T-helper 17 cell (primary cell): Measurements from ENCODE around the gene RNF149. TPM values are rescaled to one million over a fixed set of nuclear protein-coding genes. Genes with fewer than 3 reads are reported as not detected.
A peak's percentile ranks its signal among the peaks of the same experiment; 100 is the strongest.

ENCODE experiments used
- ATAC-seq: fragments of 150-1000 bp; cut with Tn5 transposase; 2 replicates; pipeline ENCODE4 v1.10.0; 2021; ENCODE audit warnings: mild to moderate bottlenecking, moderate library complexity
- DNase-seq, 3 donors: peaks; one replicate each; pipeline versions ENCODE4 v3.0.0 to v3.0.0-alpha.2; 2020 to 2021
- H3K9me3 ChIP-seq: one replicate; pipeline ENCODE4 v1.7.0; 2013; ENCODE audit warnings: low read length, mild to moderate bottlenecking; ENCODE audit not compliant: control insufficient read depth, poor library complexity, severe bottlenecking
- H3K27ac Mint-ChIP-seq: one replicate; pipeline ENCODE4 v1.8.0; 2022; ENCODE audit warnings: mild to moderate bottlenecking, moderate library complexity, mixed read lengths
- H3K27me3 Mint-ChIP-seq: one replicate; pipeline ENCODE4 v1.8.0; 2022; ENCODE audit warnings: mixed read lengths
- H3K36me3 Mint-ChIP-seq: one replicate; pipeline ENCODE4 v1.8.0; 2022; ENCODE audit warnings: low read depth, mixed read lengths
- H3K4me1 Mint-ChIP-seq: one replicate; pipeline ENCODE4 v1.8.0; 2022; ENCODE audit warnings: mild to moderate bottlenecking, mixed read lengths
- H3K4me3 Mint-ChIP-seq: one replicate; pipeline ENCODE4 v1.8.0; 2022; ENCODE audit warnings: mild to moderate bottlenecking, moderate library complexity, mixed read lengths
- total RNA-seq, 4 donors: library from RNA in 2 of 4; stranded (reverse) in 2 of 4; gene quantifications; one replicate each; pipeline ENCODE4 v1.2.3 and lab custom pipeline; 2022 to 2026

Gene RNF149
- total RNA-seq, 2 donors from 2014 or later: 180 to 185 TPM

DNA sequence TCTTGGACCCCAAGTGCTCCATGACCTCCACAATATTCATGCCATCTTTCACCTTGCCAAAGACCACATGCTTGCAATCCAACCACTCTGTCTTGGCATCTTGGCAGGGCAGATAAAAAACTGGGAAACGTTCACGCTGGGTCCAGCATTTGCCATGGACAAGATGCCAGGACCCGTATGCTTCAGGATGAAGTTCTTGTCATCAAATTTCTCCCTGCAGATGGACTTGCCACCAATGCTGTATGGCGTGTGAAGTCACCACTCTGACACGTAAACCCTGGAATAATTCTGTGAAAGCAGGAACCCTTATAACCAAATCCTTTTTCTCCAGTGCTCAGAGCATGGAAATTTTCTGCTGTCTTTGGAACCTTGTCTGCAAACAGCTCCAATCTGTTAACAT, 34.4 kb downstream of the RNF149 start:
- H3K27ac Mint-ChIP-seq: peak overlapping the region; percentile 76
- no peaks in the 10 kb centered on the region for H3K9me3 ChIP-seq

GRCh38 chr2:101273056-101273455, 35.4 kb downstream of the RNF149 start:
- ATAC-seq (no peak), DNase-seq (no peak)
- Mint-ChIP-seq H3K27me3 (no peaks in the 10 kb centered on the region), H3K27ac (peak overlapping the region; percentile 76), H3K4me1 (peaks cover 21% of the 10 kb centered on the region), H3K4me3 (no peak overlapping the region), H3K36me3 (no peaks in the 10 kb centered on the region)
- H3K9me3 ChIP-seq: no peaks in the 10 kb centered on the region

More for the DNA sequence above, 34.4 kb downstream of the RNF149 start:
- Mint-ChIP-seq H3K27me3 (no peaks in the 10 kb centered on the region), H3K4me1 (peaks cover 21% of the 10 kb centered on the region), H3K4me3 (no peak overlapping the region), H3K36me3 (no peaks in the 10 kb centered on the region)
- ATAC-seq (no peak), DNase-seq (no peak)

DNA sequence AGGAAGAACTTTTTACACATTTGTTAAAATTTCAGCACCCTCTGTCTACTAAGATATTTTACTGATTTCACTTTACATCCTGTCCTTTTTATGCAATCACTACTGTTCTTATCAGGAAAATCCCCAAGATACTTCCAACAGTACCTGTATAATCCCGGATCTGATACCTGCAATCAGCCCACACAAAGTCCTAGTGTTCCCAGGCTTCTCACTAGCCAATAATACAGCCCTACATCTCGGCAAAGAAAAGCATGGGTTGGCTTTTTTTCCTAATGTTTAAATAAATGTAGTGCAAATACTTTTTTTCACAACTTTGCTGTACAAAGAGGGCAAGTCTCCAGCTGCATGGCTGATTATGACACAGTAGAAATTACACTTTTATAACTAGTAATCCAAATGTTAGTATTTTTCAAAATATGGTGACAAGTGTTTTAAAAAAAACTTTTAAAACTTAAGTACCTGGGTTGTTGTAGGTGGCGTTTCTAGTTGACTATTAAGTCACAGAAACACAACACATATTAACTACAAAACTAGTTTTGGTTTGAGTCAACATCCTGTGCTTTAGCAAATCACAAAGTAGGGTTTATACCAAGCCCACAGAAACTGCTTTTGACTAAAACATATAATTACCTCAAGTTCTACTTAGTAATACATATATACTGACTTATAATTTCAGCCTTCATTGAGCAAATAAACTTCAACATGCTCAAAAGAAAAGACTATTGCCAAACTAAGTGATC, 36.3 kb downstream of the RNF149 start:
- no peak for DNase-seq
- Mint-ChIP-seq H3K27me3 (no peaks in the 10 kb centered on the region), H3K36me3 (no peaks in the 10 kb centered on the region), H3K4me1 (peaks cover 25% of the 10 kb centered on the region), H3K4me3 (no peak overlapping the region), H3K27ac (peak overlapping the region; percentile 85)
- peak; percentile 50 for ATAC-seq
- no peaks in the 10 kb centered on the region for H3K9me3 ChIP-seq

DNA sequence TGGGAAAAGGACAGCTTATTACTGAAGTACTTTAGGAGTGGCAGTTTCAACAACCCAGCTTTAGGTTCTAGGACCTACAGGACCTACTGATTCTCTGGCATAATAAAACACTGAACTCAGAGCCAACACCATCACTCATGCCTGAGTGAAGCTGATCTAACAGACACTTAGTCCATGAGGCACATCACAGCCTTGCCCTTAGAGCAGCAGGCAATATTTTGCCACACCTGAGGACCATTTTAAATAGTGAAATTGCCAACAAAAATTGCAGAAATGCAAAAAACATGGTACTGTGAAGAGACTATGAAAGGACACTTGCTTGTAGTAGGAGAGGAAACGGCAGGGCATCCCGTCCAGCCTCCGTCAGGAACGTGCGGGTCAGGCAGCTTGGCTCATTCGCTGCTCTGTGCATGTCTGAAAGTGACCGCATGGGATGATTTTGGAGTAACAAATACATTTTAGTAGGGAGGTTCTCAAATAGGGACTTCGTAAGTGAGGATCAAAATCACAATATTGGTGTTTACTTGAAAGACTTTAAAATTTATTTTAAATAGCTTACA, 37.7 kb downstream of the RNF149 start:
- no peaks in the 10 kb centered on the region for H3K9me3 ChIP-seq
- no peak overlapping the region for H3K4me3 Mint-ChIP-seq
- H3K36me3 Mint-ChIP-seq: no peaks in the 10 kb centered on the region
- no peak for ATAC-seq
- H3K27ac Mint-ChIP-seq: peak overlapping the region; percentile 85
- peaks cover 29% of the 10 kb centered on the region for H3K4me1 Mint-ChIP-seq
- H3K27me3 Mint-ChIP-seq: no peaks in the 10 kb centered on the region
- no peak for DNase-seq

DNA sequence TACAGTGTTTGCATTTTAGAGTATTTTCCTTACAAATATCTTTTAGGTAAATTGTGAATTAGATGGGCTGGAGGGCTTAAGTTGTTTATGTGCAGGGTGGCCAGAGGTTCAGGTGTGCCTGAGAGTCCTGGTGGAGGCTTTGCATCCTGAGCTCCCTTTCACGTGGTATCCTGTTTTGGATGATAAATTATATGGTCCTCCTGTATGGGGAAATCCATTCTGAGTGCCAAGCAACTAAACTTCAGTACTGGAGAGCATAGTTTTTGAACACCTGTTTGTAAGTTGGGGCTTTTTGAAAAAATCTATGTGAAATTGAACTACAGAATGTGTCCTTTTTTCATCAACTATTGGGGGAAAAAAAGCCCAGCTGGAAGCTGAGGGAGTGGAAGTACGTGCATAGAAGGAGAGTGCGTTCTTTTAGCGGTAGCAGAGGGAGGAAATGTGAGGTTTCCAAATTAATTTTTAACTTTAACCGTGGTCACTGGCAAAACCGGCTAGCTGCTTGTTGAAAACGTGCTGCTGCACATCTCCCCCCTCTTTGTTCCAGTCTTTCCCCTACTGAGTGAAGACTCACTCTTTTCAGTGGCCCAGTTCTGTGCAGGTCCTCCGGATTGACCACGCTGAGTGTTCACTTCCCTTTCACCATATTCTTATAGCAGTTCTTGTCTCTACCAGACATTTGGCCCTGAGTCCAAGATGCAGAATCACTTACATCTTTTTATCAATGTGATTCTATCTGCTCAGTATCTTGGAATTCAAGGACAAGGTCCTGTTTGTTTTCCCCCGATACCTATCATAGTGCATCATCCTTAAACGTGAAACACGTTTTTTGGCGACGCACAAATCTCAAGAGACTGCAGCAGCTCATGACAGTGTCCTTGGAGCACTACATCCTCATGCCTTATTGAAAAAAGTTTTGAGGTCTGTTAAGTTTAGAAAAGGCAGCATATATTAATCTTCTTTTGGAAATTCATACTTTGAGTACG, 40.5 kb downstream of the RNF149 start:
- H3K27ac Mint-ChIP-seq: peak overlapping the region; percentile 77
- no peaks in the 10 kb centered on the region for H3K9me3 ChIP-seq
- peak overlapping the region; percentile 21 for H3K4me3 Mint-ChIP-seq
- no peak for DNase-seq
- H3K36me3 Mint-ChIP-seq: no peaks in the 10 kb centered on the region
- ATAC-seq: no peak
- no peaks in the 10 kb centered on the region for H3K27me3 Mint-ChIP-seq
- peaks cover 26% of the 10 kb centered on the region for H3K4me1 Mint-ChIP-seq

GRCh38 chr2:101265893-101266499, 42.5 kb downstream of the RNF149 start:
- ATAC-seq (no peak), DNase-seq (no peak)
- no peaks in the 10 kb centered on the region for H3K9me3 ChIP-seq
- H3K36me3 Mint-ChIP-seq: peaks cover 2% of the 10 kb centered on the region
- no peak overlapping the region for H3K4me3 Mint-ChIP-seq
- H3K27me3 Mint-ChIP-seq: no peaks in the 10 kb centered on the region
- peaks cover 29% of the 10 kb centered on the region for H3K4me1 Mint-ChIP-seq
- H3K27ac Mint-ChIP-seq: peak overlapping the region; percentile 72

- Mint-ChIP-seq H3K27ac (peak overlapping the region; percentile 72), H3K4me1 (peaks cover 21% of the 10 kb centered on the region), H3K36me3 (peaks cover 2% of the 10 kb centered on the region), H3K4me3 (no peak overlapping the region), H3K27me3 (no peaks in the 10 kb centered on the region)
- H3K9me3 ChIP-seq: no peaks in the 10 kb centered on the region
- no peak for DNase-seq
- no peak for ATAC-seq
Observed at GRCh38 chr2:101264360-101264939, 44.1 kb downstream of the RNF149 start.

DNA sequence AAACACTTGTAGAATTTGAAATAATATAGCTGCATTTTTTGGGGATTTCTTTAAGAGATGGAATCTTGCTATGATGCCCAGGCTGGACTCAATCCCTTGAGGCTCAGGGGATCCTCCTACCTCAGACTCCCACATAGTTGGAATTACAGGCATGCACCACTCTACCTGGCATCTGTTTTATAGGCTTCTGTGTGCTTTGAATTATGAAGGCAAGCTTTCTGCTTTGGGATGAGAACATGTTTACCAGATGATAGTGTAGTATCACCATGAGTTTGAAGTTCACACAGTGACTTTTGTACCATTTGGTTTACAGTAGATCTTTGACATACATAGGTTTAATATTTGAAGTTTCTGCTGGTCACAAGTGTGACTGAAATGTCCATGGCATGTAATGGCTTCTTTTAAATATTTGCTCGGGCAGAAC, 45.1 kb downstream of the RNF149 start:
- no peaks in the 10 kb centered on the region for H3K27me3 Mint-ChIP-seq
- no peak overlapping the region for H3K4me3 Mint-ChIP-seq
- H3K36me3 Mint-ChIP-seq: peaks cover 2% of the 10 kb centered on the region
- H3K9me3 ChIP-seq: no peaks in the 10 kb centered on the region
- H3K4me1 Mint-ChIP-seq: peaks cover 25% of the 10 kb centered on the region
- ATAC-seq (no peak), DNase-seq (no peak)
- H3K27ac Mint-ChIP-seq: peak overlapping the region; percentile 72

DNA sequence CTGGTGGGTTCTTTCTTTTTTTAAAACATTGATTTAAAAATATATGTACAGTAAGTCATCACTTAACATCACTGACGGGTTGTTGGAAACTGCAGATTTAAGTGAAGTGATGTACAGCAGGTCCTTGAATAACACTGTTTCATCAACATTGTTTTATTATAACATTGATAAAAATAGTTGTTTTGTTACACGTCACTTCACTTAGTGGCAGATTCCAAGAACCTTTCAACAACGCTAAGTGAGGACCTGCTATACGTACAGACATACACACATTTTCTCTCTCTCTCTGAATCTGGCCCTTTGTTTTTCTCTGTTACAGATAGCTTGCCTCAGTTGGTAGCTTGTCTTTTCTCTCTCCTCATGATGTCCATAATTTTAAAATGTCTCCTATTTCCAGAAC, 46.4 kb downstream of the RNF149 start:
- H3K27ac Mint-ChIP-seq: no peak overlapping the region
- H3K4me3 Mint-ChIP-seq: no peak overlapping the region
- ATAC-seq (no peak), DNase-seq (no peak)
- H3K27me3 Mint-ChIP-seq: no peaks in the 10 kb centered on the region
- H3K9me3 ChIP-seq: no peaks in the 10 kb centered on the region
- H3K4me1 Mint-ChIP-seq: peaks cover 18% of the 10 kb centered on the region
- peaks cover 2% of the 10 kb centered on the region for H3K36me3 Mint-ChIP-seq

DNA sequence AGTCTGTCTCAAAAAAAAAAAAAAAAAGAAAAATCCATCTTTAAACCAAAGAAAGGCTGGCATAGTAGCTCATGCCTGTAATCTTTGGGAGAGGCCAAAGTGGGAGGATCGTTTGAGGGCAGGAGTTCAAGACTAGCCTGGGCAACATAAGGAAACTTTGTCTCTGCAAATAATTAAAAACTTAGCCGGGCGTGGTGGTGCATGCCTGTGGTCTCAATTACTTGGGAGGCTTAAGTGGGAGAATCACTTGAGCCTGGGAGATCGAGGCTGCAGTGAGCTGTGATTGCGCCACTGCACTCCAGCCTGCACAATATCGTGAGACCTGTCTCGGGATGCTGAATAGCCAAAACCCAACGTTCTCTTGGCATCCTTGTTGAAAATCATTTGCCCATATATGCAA, 49.7 kb downstream of the RNF149 start:
- H3K4me1 Mint-ChIP-seq: peaks cover 34% of the 10 kb centered on the region

GRCh38 chr2:101256316-101256715, 52.2 kb downstream of the RNF149 start:
- no peaks in the 10 kb centered on the region for H3K9me3 ChIP-seq
- ATAC-seq: no peak
- Mint-ChIP-seq H3K27me3 (no peaks in the 10 kb centered on the region), H3K27ac (peak overlapping the region; percentile 97), H3K4me1 (peaks cover 40% of the 10 kb centered on the region), H3K36me3 (peaks cover 3% of the 10 kb centered on the region), H3K4me3 (peak overlapping the region; percentile 65)
- DNase-seq: no peak

More for the DNA sequence above, 49.7 kb downstream of the RNF149 start:
- DNase-seq: no peak
- peak overlapping the region; percentile 54 for H3K27ac Mint-ChIP-seq
- H3K27me3 Mint-ChIP-seq: no peaks in the 10 kb centered on the region
- no peaks in the 10 kb centered on the region for H3K9me3 ChIP-seq
- peaks cover 5% of the 10 kb centered on the region for H3K36me3 Mint-ChIP-seq
- no peak overlapping the region for H3K4me3 Mint-ChIP-seq
- ATAC-seq: no peak

DNA sequence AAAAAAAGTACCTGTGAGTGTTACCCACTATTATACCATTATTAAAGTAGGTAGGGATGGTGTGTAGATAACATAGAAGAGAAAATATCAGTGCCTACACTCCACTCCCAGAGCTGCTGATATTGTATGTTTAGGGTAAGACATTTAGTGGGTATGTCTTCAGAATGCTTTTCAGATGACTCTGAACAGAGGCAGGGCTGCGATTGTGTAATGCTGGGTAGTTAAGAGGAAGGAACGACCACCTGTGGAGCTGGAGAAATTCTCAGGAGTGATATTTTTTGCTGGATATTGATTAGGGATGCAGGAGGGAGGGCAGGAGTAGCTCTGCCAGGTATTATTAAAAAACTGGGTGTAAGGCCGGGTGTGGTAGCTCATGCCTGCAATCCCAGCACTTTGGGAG, 53.0 kb downstream of the RNF149 start:
- ATAC-seq (no peak), DNase-seq (no peak)
- H3K9me3 ChIP-seq: no peaks in the 10 kb centered on the region
- Mint-ChIP-seq H3K4me3 (peak overlapping the region; percentile 65), H3K27ac (peak overlapping the region; percentile 97), H3K4me1 (peaks cover 39% of the 10 kb centered on the region), H3K27me3 (no peaks in the 10 kb centered on the region), H3K36me3 (peaks cover 3% of the 10 kb centered on the region)
